PC-3 (cell line): ENCODE results near the gene THOC6.

Experiments used
- CTCF ChIP-seq: fragments of 300-600 bp; sonication (generic); conservative IDR thresholded peaks from 2 replicates; pipeline ENCODE4 v1.5.1; 2017; ENCODE audit warnings: antibody characterized with exemption, low read depth, mild to moderate bottlenecking, low read length
- EZH2 ChIP-seq: fragments of 300-600 bp; sonication (generic); IDR thresholded peaks from one replicate; pipeline ENCODE4 v1.6.1; 2017; ENCODE audit warnings: antibody characterized with exemption, mild to moderate bottlenecking, low read length; ENCODE audit not compliant: unreplicated experiment

- no peak for TF ChIP-seq CTCF
- TF ChIP-seq EZH2: no peak
Measured at GRCh38 chr16:3022208-3022683, 1.6 kb upstream of the THOC6 start.
